Heart left ventricle (tissue), 13 donors: ENCODE results near the gene WASHC2C.
"Not testable (repeated sequence)": the region's sequence is repeated elsewhere in the genome, so short reads cannot be mapped to it uniquely, and the experiment has no call there.

Experiments used
- CTCF ChIP-seq, 12 donors: fragments of 200-600 bp; sonication (generic) in 4 of 12; IDR thresholded peaks; one replicate each; pipeline versions ENCODE4 v1.5.0 to v1.8.0; 2018 to 2022; ENCODE audit warnings: antibody characterized with exemption in 12 of 12, mild to moderate bottlenecking in 5 of 12
- POLR2A ChIP-seq, 2 donors: fragments of 450-650 bp; IDR thresholded peaks; one replicate each; pipeline ENCODE4 v1.6.1; 2017; ENCODE audit warnings: antibody characterized with exemption in 2 of 2, mild to moderate bottlenecking in 2 of 2, moderate library complexity in 2 of 2
- donor health status: ischemic (EF 13 %, LVEDD 7.1; RV severe dilation, severe dysfunction).
- donor health status: DM: no; HTN: yes; CAD: no.
- donor health status: DM: no; HTN: no; CAD: no.
- donor health status: ischemic (EF 25% LVEDD 6.9; RV normal size, moderate dysfunction).
- donor health status: ischemic (EF 25% LVEDD 5.7; RV mildly dilated, moderate dysfunction).
- donor health status: ischemic (EF 35%, LVEDD 5.7; RV mildly dilated, moderate dysfunction).
- donor health status: nonischemic (EF 11% LVEDD 7.7; RV severe dilation, severe dysfunction).
- donor health status: DM: yes; HTN: yes; CAD: no.
- donor health status: PGD.
- donor health status: ischemic (EF 29% LVEDD 5.4; RV normal size, mild dysfunction).
- donor health status: nonischemic (EF 23%, LVEDD 6.1; RV moderate dilation, normal function).

DNA sequence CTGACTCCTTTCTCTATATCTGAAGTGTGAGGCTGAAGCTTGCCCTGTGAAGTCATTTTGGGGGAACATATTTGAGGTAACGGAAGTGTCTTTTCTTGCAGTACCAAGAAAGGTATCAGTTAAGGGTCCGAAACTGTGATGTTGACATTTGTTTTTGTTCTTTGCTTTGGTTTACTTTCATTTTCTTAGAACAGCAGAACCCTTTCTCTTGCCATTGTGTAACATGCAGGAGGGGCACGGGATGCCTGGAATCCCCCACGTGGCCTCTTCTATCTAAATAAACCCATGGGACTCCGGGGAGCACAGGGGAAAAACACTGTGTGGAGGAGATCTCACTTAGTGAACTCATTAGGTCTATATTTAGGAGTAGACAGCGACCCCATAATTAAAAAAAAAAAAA lies 34.6 kb downstream of the WASHC2C start:
- TF ChIP-seq POLR2A, CTCF (IDR thresholded peaks at IDR 0.05): not testable (repeated sequence)
